ENCODE data around the gene ABCC11.

DNA sequence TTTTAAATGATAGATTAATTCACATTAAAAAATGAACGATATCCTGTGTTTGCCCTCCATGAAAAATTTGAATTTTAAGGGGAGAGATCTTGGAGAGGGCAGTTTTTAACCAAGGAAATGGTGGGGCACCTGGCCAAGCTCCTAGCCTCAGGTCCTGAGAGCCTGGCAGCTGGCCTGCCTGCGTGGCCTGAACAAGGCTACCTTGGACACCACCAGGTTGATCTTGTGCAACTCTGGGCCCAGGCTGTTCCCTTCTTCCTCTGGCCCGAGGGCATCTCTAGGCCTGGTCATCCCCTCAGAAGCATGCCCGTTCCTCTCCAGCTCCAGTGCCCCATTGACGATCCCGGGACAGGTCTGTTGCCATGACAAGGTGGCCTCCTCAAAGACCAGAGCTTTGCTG lies 36.6 kb downstream of the ABCC11 start:
- TF ChIP-seq EZH2 (IDR thresholded peaks at IDR 0.05; ENCODE audit: insufficient read depth, poor library complexity, severe bottlenecking) (no peak), EZH2phosphoT487 (IDR thresholded peaks at IDR 0.05; ENCODE audit: insufficient read depth, low read depth) (no peak)
